DOHH2 (cell line): ENCODE results near the gene AP3B1.

Experiments used
- H3F3A ChIP-seq: fragments of 200-600 bp; sonication (generic), shearing (Covaris generic); 2 replicates; pipeline ENCODE4 v1.6.0; 2016; ENCODE audit warnings: antibody characterized with exemption, mild to moderate bottlenecking; ENCODE audit not compliant: control insufficient read depth, insufficient read depth
- H3K27ac ChIP-seq: fragments of 200-600 bp; sonication (generic); 2 replicates; pipeline ENCODE4 v1.5.1; 2014; ENCODE audit warnings: low read depth, mild to moderate bottlenecking, low read length, moderate library complexity
- H3K27me3 ChIP-seq: fragments of 200-600 bp; sonication (generic); 2 replicates; pipeline ENCODE4 v1.6.1; 2014; ENCODE audit warnings: mild to moderate bottlenecking, low read length, mixed read lengths; ENCODE audit not compliant: control insufficient read depth
- H3K36me3 ChIP-seq: fragments of 200-600 bp; sonication (generic); 2 replicates; pipeline ENCODE4 v1.6.1; 2014; ENCODE audit warnings: mild to moderate bottlenecking, low read length, moderate library complexity, mixed read lengths; ENCODE audit not compliant: control insufficient read depth
- H3K4me1 ChIP-seq: fragments of 200-600 bp; sonication (generic); 2 replicates; pipeline ENCODE4 v1.6.1; 2014; ENCODE audit warnings: mild to moderate bottlenecking, low read length, mixed read lengths; ENCODE audit not compliant: control insufficient read depth
- H3K4me2 ChIP-seq: fragments of 200-600 bp; sonication (generic); 2 replicates; pipeline ENCODE4 v1.6.0; 2014; ENCODE audit warnings: mild to moderate bottlenecking, low read length, moderate library complexity
- H3K4me3 ChIP-seq: fragments of 200-600 bp; sonication (generic); 2 replicates; pipeline ENCODE4 v1.5.1; 2014; ENCODE audit warnings: mild to moderate bottlenecking, low read length, mixed read lengths
- H3K79me2 ChIP-seq: fragments of 200-600 bp; sonication (generic); 2 replicates; pipeline ENCODE4 v1.6.1; 2014; ENCODE audit warnings: mild to moderate bottlenecking, low read length, mixed read lengths; ENCODE audit not compliant: control insufficient read depth
- H3K9me2 ChIP-seq: fragments of 200-600 bp; sonication (generic); replicated peaks from 2 replicates; pipeline ENCODE4 v1.6.1; 2014; ENCODE audit warnings: mild to moderate bottlenecking, low read length, mixed read lengths; ENCODE audit not compliant: control insufficient read depth
- H3K9me3 ChIP-seq: fragments of 200-600 bp; sonication (generic); 2 replicates; pipeline ENCODE4 v1.6.1; 2014; ENCODE audit warnings: antibody characterized with exemption, low read length, mixed read lengths; ENCODE audit not compliant: control insufficient read depth, insufficient read depth
- H4K20me1 ChIP-seq: fragments of 200-600 bp; sonication (generic); 2 replicates; pipeline ENCODE4 v1.6.0; 2014; ENCODE audit warnings: low read depth, mild to moderate bottlenecking, antibody characterized with exemption, low read length, moderate library complexity; ENCODE audit not compliant: control insufficient read depth, insufficient read depth
- EZH2phosphoT487 ChIP-seq: fragments of 200-600 bp; sonication (generic); IDR thresholded peaks from 2 replicates; pipeline ENCODE4 v1.6.1; 2017; ENCODE audit warnings: borderline replicate concordance, mild to moderate bottlenecking, antibody characterized with exemption, low read length, moderate library complexity, mixed read lengths
- TF ChIP-seq, protein P1 (sequence below): fragments of 200-600 bp; sonication (generic); IDR thresholded peaks from one replicate; pipeline ENCODE4 v1.5.1; 2014; ENCODE audit warnings: antibody characterized with exemption, mild to moderate bottlenecking, low read depth, low read length; ENCODE audit not compliant: poor library complexity, severe bottlenecking

The AP3B1 gene

DNA sequence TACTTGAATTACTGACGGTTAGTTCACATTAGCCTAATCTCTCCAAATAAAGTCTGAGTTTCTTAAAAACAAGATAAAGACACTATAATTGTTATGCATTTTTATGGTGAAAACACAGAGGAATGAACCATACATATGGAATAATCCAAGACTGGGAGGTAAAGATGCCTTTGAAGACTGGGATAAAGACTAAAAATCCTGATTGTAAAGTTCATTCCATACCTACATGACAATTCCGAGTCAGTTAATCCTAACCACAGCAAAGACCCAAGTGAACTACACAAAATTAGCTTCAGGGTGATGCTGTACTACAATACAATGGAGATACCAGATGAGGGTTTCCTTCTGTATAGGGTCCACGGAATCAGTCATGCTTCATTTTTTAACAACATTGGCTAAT lies 6.3 kb downstream of the AP3B1 start:
- Histone ChIP-seq H3K4me2 (no peak overlapping the region), H3K79me2 (peaks cover 89% of the 10 kb centered on the region), H4K20me1 (no peaks in the 10 kb centered on the region; the same call in 1 of the 2 replicates)

GRCh38 chr5:78287833-78288232 lies 6.7 kb downstream of the AP3B1 start:
- Histone ChIP-seq H3K27me3 (no peaks in the 10 kb centered on the region), H3K4me3 (no peak overlapping the region), H4K20me1 (no peaks in the 10 kb centered on the region; the same call in 1 of the 2 replicates), H3K4me1 (peaks cover 24% of the 10 kb centered on the region), H3K9me2 (no peaks in the 10 kb centered on the region), H3K27ac (no peak overlapping the region), H3F3A (no peaks in the 10 kb centered on the region), H3K36me3 (0 out of 2 replicates have a peak, but pooled peaks cover 5% of the 10 kb centered on the region), H3K9me3 (no peaks in the 10 kb centered on the region), H3K4me2 (no peak overlapping the region), H3K79me2 (peaks cover 89% of the 10 kb centered on the region)
- no peak for TF ChIP-seq EZH2phosphoT487
- TF ChIP-seq, protein P1, sequence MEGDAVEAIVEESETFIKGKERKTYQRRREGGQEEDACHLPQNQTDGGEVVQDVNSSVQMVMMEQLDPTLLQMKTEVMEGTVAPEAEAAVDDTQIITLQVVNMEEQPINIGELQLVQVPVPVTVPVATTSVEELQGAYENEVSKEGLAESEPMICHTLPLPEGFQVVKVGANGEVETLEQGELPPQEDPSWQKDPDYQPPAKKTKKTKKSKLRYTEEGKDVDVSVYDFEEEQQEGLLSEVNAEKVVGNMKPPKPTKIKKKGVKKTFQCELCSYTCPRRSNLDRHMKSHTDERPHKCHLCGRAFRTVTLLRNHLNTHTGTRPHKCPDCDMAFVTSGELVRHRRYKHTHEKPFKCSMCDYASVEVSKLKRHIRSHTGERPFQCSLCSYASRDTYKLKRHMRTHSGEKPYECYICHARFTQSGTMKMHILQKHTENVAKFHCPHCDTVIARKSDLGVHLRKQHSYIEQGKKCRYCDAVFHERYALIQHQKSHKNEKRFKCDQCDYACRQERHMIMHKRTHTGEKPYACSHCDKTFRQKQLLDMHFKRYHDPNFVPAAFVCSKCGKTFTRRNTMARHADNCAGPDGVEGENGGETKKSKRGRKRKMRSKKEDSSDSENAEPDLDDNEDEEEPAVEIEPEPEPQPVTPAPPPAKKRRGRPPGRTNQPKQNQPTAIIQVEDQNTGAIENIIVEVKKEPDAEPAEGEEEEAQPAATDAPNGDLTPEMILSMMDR, result no peak

More for the DNA sequence above, 6.3 kb downstream of the AP3B1 start:
- no peak overlapping the region for H3K4me3 ChIP-seq
- H3K9me3 ChIP-seq, result no peaks in the 10 kb centered on the region
- no peaks in the 10 kb centered on the region for H3K9me2 ChIP-seq
- no peak for TF ChIP-seq EZH2phosphoT487
- TF ChIP-seq, protein P1, result no peak
- H3K27ac ChIP-seq, result no peak overlapping the region
- H3K4me1 ChIP-seq, result peaks cover 28% of the 10 kb centered on the region
- H3K36me3 ChIP-seq, result 0 out of 2 replicates have a peak, but pooled peaks cover 5% of the 10 kb centered on the region
- no peaks in the 10 kb centered on the region for H3F3A ChIP-seq
- H3K27me3 ChIP-seq, result no peaks in the 10 kb centered on the region

DNA sequence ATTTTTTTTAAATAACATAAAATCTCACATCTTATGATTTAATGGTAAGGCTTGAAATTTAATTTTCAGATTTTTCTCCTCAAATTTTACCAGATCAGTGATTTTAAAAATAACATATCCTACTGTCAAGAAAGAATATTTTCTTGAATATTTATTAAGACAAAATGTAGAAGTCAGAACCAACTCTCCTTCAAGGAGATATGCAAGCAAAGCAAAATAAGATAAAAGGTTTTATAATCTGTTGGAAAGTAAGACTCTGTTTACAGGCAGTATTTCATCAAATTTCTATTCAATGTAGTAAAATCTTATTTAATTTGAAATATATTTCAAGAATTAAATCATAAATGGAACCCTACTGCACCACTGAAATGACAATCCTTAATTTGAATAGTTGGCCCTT lies 7.3 kb downstream of the AP3B1 start:
- H3K4me1 ChIP-seq, result peaks cover 17% of the 10 kb centered on the region
- H3K36me3 ChIP-seq, result 0 out of 2 replicates have a peak, but pooled peaks cover 1% of the 10 kb centered on the region
- no peak overlapping the region for H3K27ac ChIP-seq
- no peaks in the 10 kb centered on the region for H3K27me3 ChIP-seq
- no peak overlapping the region for H3K4me2 ChIP-seq
- no peaks in the 10 kb centered on the region for H3F3A ChIP-seq
- H3K4me3 ChIP-seq, result no peak overlapping the region
- peaks cover 87% of the 10 kb centered on the region for H3K79me2 ChIP-seq
- no peaks in the 10 kb centered on the region for H3K9me3 ChIP-seq
- no peaks in the 10 kb centered on the region; the same call in 1 of the 2 replicates for H4K20me1 ChIP-seq
- H3K9me2 ChIP-seq, result no peaks in the 10 kb centered on the region
- no peak for TF ChIP-seq EZH2phosphoT487
- TF ChIP-seq, protein P1, result no peak

DNA sequence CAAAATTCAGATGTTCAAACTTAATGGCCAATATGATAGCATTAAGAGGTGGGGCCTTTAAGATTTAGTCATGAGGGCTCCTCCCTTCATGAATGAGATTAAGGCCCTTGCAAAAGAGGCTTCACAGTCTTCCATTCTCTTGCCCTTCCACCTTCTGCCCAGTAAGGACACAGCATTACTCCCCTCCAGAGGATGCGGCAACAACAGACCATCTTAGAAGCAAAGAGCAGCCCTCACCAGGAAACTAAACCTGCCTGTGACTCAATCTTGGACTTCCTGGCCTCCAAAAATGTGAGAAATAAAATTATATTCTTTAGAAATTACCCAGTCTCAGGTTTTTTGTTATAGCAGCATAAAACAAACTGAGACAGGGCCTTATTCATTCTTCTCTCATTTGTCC lies 8.2 kb downstream of the AP3B1 start:
- Histone ChIP-seq H3K27ac (no peak overlapping the region), H3K9me3 (no peaks in the 10 kb centered on the region), H3K9me2 (no peaks in the 10 kb centered on the region), H3K36me3 (no peaks in the 10 kb centered on the region), H3K79me2 (peaks cover 87% of the 10 kb centered on the region), H4K20me1 (no peaks in the 10 kb centered on the region; the same call in 1 of the 2 replicates), H3K4me2 (no peak overlapping the region), H3K27me3 (no peaks in the 10 kb centered on the region), H3K4me3 (no peak overlapping the region), H3K4me1 (peaks cover 10% of the 10 kb centered on the region), H3F3A (no peaks in the 10 kb centered on the region)
- TF ChIP-seq, protein P1, result no peak
- no peak for TF ChIP-seq EZH2phosphoT487
